Smooth muscle cell (in vitro differentiated cells): ENCODE measurements around the gene GHITM. TPM values are rescaled to one million over a fixed set of nuclear protein-coding genes. Genes with fewer than 3 reads are reported as not detected.
"Not testable (repeated sequence)": the region's sequence is repeated elsewhere in the genome, so short reads cannot be mapped to it uniquely, and the experiment has no call there.

Experiments
- DNase-seq: peaks from one replicate; lab custom pipeline; 2025; ENCODE audit not compliant: unreplicated experiment; lab: John Stamatoyannopoulos, UW
- H2AFZ ChIP-seq: fragments of 200-600 bp; sonication (generic); 2 replicates; pipeline ENCODE4 v1.6.0; 2016; ENCODE audit warnings: antibody characterized with exemption, low read depth, mild to moderate bottlenecking
- H3F3A ChIP-seq: fragments of 200-600 bp; sonication (generic); 2 replicates; pipeline ENCODE4 v1.6.0; 2017; ENCODE audit warnings: antibody characterized with exemption, low read depth
- H3K27ac ChIP-seq: fragments of 200-600 bp; sonication (generic); 2 replicates; pipeline ENCODE4 v1.5.1; 2016; ENCODE audit warnings: low read depth, mild to moderate bottlenecking
- H3K27me3 ChIP-seq: fragments of 200-600 bp; sonication (generic); 2 replicates; pipeline ENCODE4 v1.6.1; 2016; ENCODE audit warnings: low read depth, mild to moderate bottlenecking
- H3K36me3 ChIP-seq: fragments of 200-600 bp; sonication (generic); 2 replicates; pipeline ENCODE4 v1.5.1; 2016; ENCODE audit warnings: low read depth
- H3K4me1 ChIP-seq: fragments of 200-600 bp; sonication (generic); 2 replicates; pipeline ENCODE4 v1.5.1; 2016; ENCODE audit warnings: low read depth
- H3K4me2 ChIP-seq: fragments of 200-600 bp; sonication (generic); 2 replicates; pipeline ENCODE4 v1.6.0; 2016; ENCODE audit warnings: mild to moderate bottlenecking
- H3K4me3 ChIP-seq: fragments of 200-600 bp; sonication (generic); 2 replicates; pipeline ENCODE4 v1.5.1; 2016; ENCODE audit warnings: mild to moderate bottlenecking
- H3K79me2 ChIP-seq: fragments of 200-600 bp; sonication (generic); 2 replicates; pipeline ENCODE4 v1.6.0; 2016; ENCODE audit warnings: low read depth, mild to moderate bottlenecking
- H3K9ac ChIP-seq: fragments of 200-600 bp; sonication (generic); 2 replicates; pipeline ENCODE4 v1.6.0; 2016; ENCODE audit warnings: low read depth
- H3K9me3 ChIP-seq: fragments of 200-600 bp; sonication (generic); replicated peaks from 2 replicates; pipeline ENCODE4 v1.5.1; 2016; ENCODE audit warnings: low read depth
- H4K20me1 ChIP-seq: fragments of 200-600 bp; sonication (generic); 2 replicates; pipeline ENCODE4 v1.6.0; 2016; ENCODE audit warnings: low read depth
- WGBS: methylation state at CpG from one replicate; pipeline ENCODE4 v1.1.7; 2016; ENCODE audit warnings: low lambda C conversion rate; 5-methylcytosine and 5-hydroxymethylcytosine counted together
- polyA plus RNA-seq: library from polyadenylated mRNA; unstranded; fragments of >200 nt; fragmentation: Nextera tagmentation; extraction: Ambion mirVana; gene quantifications from 2 replicates; pipeline ENCODE4 v1.2.1, GENCODE V29; 2016
- total RNA-seq: library from RNA; depleted of rRNA; stranded (reverse); fragments of >200 nt; gene quantifications from 2 replicates; pipeline ENCODE4 v1.2.3, GENCODE V29; 2014
- TF ChIP-seq, protein P1 (sequence below): fragments of 200-600 bp; sonication (generic); IDR thresholded peaks from 2 replicates; pipeline ENCODE4 v1.5.1; 2017; ENCODE audit warnings: borderline replicate concordance, mild to moderate bottlenecking, antibody characterized with exemption; ENCODE audit not compliant: insufficient read depth, poor library complexity, severe bottlenecking

Gene GHITM
- total and polyA plus RNA-seq, 2 experiments from 2014 or later, result 160 to 171 TPM

DNA sequence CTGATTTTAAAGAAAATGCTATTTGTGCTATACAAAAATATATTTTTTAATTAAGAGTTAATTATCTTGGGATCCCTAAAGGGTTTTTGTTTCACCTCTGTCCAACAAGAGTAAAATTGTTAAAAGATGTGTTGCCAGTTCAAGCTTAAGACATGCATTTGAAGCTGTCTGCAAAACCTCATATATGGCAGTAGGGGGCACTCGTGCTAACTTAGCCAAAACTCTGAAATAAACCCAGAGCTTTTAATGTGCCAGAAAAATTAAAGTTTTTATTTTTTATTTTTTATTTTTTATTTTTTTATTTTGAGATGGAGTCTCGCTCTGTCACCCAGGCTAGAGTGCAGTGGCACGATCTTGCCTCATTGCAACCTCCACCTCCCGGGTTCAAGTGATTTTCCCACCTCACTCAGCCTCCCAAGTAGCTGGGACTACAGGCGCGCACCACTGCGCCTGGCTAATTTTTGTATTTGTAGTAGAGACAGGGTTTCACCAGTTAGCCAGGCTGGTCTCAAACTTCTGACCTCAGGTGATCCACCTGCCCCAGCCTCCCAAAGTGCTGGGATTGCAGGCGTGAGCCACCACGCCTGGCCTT lies 8.8 kb downstream of the GHITM start:
- TF ChIP-seq, protein P1, sequence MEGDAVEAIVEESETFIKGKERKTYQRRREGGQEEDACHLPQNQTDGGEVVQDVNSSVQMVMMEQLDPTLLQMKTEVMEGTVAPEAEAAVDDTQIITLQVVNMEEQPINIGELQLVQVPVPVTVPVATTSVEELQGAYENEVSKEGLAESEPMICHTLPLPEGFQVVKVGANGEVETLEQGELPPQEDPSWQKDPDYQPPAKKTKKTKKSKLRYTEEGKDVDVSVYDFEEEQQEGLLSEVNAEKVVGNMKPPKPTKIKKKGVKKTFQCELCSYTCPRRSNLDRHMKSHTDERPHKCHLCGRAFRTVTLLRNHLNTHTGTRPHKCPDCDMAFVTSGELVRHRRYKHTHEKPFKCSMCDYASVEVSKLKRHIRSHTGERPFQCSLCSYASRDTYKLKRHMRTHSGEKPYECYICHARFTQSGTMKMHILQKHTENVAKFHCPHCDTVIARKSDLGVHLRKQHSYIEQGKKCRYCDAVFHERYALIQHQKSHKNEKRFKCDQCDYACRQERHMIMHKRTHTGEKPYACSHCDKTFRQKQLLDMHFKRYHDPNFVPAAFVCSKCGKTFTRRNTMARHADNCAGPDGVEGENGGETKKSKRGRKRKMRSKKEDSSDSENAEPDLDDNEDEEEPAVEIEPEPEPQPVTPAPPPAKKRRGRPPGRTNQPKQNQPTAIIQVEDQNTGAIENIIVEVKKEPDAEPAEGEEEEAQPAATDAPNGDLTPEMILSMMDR, result peak; percentile 61
- H3K9me3 ChIP-seq, H3K4me1 ChIP-seq, H3K27me3 ChIP-seq, H3K79me2 ChIP-seq, H3K9ac ChIP-seq, DNase-seq, H3K27ac ChIP-seq, H2AFZ ChIP-seq, H3K4me2 ChIP-seq, H3F3A ChIP-seq, H3K4me3 ChIP-seq: not testable (repeated sequence)
- 87% methylated on average over 9 of the region's 9 CpGs for WGBS
- H4K20me1 ChIP-seq, result peaks cover 17% of the 10 kb centered on the region
- H3K36me3 ChIP-seq, result peaks cover 44% of the 10 kb centered on the region

DNA sequence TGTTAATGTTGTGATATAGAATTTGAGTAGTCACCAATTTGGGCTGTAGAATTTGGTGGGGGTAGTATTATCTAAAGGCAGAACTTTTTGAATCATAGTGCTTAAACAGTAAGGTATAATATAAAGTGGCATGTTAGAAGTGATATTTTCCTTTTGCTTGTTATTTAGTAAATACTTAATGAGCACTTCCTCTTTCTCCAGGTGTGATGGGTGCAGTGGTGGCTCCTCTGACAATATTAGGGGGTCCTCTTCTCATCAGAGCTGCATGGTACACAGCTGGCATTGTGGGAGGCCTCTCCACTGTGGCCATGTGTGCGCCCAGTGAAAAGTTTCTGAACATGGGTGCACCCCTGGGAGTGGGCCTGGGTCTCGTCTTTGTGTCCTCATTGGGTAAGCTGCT lies 10.5 kb downstream of the GHITM start:
- no peaks in the 10 kb centered on the region for H3K4me1 ChIP-seq
- no peak overlapping the region for H3K27ac ChIP-seq
- peaks cover 2% of the 10 kb centered on the region for H3F3A ChIP-seq
- no peaks in the 10 kb centered on the region for H3K79me2 ChIP-seq
- no peaks in the 10 kb centered on the region for H3K9me3 ChIP-seq
- H3K36me3 ChIP-seq, result peaks cover 36% of the 10 kb centered on the region
- H3K9ac ChIP-seq, result no peak overlapping the region
- no peaks in the 10 kb centered on the region for H3K27me3 ChIP-seq
- H2AFZ ChIP-seq, result no peak overlapping the region
- no peak overlapping the region for H3K4me2 ChIP-seq
- WGBS, result 96% methylated on average over 2 of the region's 2 CpGs
- no peak for DNase-seq
- peaks cover 17% of the 10 kb centered on the region for H4K20me1 ChIP-seq
- no peak overlapping the region for H3K4me3 ChIP-seq
- TF ChIP-seq, protein P1, result no peak

DNA sequence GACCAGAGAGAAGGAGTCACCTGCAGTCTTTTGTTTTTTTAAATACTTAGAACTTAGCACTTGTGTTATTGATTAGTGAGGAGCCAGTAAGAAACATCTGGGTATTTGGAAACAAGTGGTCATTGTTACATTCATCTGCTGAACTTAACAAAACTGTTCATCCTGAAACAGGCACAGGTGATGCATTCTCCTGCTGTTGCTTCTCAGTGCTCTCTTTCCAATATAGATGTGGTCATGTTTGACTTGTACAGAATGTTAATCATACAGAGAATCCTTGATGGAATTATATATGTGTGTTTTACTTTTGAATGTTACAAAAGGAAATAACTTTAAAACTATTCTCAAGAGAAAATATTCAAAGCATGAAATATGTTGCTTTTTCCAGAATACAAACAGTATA lies 13.5 kb downstream of the GHITM start:
- no peaks in the 10 kb centered on the region for H3K4me1 ChIP-seq
- peaks cover 27% of the 10 kb centered on the region for H3K36me3 ChIP-seq
- H3K27me3 ChIP-seq, result no peaks in the 10 kb centered on the region
- H3K79me2 ChIP-seq, result no peaks in the 10 kb centered on the region
- peaks cover 2% of the 10 kb centered on the region for H3F3A ChIP-seq
- no peak overlapping the region for H3K4me3 ChIP-seq
- H3K4me2 ChIP-seq, result no peak overlapping the region
- H2AFZ ChIP-seq, result no peak overlapping the region
- no peak overlapping the region for H3K27ac ChIP-seq
- TF ChIP-seq, protein P1, result no peak
- no peaks in the 10 kb centered on the region for H3K9me3 ChIP-seq
- no peak for DNase-seq
- H3K9ac ChIP-seq, result no peak overlapping the region
- peaks cover 10% of the 10 kb centered on the region for H4K20me1 ChIP-seq

DNA sequence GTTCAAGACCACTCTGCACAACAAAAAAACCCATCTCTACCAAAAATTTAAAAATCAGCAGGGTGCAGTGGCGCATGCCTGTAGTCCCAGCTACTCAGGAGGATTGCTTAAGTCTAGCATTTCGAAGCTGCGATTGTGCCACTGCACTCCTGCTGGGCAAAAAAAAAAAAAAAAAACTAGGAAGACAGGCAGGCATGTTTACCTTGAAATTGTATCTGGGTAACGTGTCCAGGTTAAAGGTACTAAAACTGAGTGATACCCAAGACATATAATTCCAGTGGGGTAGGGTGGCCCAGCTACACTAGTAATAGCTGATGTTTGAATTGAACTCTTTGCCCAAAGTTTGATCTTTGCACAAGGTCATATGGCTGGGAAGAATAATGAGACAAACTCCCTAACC lies 16.2 kb downstream of the GHITM start:
- 94% methylated on average over 4 of the region's 4 CpGs for WGBS
- Histone ChIP-seq H3F3A (peaks cover 2% of the 10 kb centered on the region), H2AFZ (no peak overlapping the region), H3K4me3 (no peak overlapping the region), H3K4me2 (no peak overlapping the region), H4K20me1 (no peaks in the 10 kb centered on the region), H3K27me3 (no peaks in the 10 kb centered on the region), H3K9ac (no peak overlapping the region), H3K36me3 (peaks cover 19% of the 10 kb centered on the region), H3K79me2 (no peaks in the 10 kb centered on the region), H3K9me3 (no peaks in the 10 kb centered on the region), H3K4me1 (no peaks in the 10 kb centered on the region), H3K27ac (no peak overlapping the region)
- TF ChIP-seq, protein P1, result no peak
- DNase-seq, result no peak
